Fibroblast of skin of abdomen (primary cell): ENCODE measurements around the gene MAGEA10. TPM values are rescaled to one million over a fixed set of nuclear protein-coding genes. Genes with fewer than 3 reads are reported as not detected.
"Not testable (repeated sequence)": the region's sequence is repeated elsewhere in the genome, so short reads cannot be mapped to it uniquely, and the experiment has no call there.

Experiments used
- DNase-seq: peaks from one replicate; pipeline ENCODE4 v3.0.0-alpha.2; 2013
- polyA plus RNA-seq, 2 experiments: library from polyadenylated mRNA; unstranded; fragments of 120-200 nt; gene quantifications; one replicate each; pipeline ENCODE4 v1.2.1, GENCODE V29; 2013; ENCODE audit not compliant: insufficient read length in 2 of 2

Gene MAGEA10
- not detected for polyA plus RNA-seq (2013, experiment 1 of 2; ENCODE audit: insufficient read length)
- polyA plus RNA-seq (2013, experiment 2 of 2; ENCODE audit: insufficient read length): not detected

DNA sequence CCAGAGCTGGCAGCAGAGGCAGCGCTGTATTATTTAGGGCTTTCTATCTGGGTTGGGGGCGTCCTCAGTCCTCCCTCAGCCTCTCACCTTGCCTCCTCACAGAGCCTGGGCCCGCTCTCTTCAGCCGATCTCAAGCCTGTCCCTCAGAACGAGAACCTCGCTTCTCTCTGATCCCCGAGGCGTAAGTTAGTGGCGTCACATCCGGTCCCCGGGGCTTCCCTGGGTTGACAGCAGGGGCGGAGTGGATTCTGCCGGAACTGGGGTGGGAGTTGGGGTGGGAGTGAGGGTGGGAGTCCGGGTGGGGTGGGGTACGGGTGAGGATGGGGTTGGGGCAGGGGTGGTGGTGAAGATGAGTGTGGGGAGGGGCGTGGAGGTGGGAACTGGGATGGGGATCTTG lies at the start of gene MAGEA10:
Gene MAGEA10 (minus strand): TSS at position 190 of the 397 bp plus-strand sequence. CDS start 2,957 bp downstream, outside the sequence.
- no peak for DNase-seq

GRCh38 chrX:152177497-152178269 lies 39.3 kb upstream of the MAGEA10 start:
- no peak for DNase-seq

GRCh38 chrX:152177052-152177451 lies 38.7 kb upstream of the MAGEA10 start:
- no peak for DNase-seq

- not testable (repeated sequence) for DNase-seq
Measured at GRCh38 chrX:152175892-152176291, 37.5 kb upstream of the MAGEA10 start.

DNA sequence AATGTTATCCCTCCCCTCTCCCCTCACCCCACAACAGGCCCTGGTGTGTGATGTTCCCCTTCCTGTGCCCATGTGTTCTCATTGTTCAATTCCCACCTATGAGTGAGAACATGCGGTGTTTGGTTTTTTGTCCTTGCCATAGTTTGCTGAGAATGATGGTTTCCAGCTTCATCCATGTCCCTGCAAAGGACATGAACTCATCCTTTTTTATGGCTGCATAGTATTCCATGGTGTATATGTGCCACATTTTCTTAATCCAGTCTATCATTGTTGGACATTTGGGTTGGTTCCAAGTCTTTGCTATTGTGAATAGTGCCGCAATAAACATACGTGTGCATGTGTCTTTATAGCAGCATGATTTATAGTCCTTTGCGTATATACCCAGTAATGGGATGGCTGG lies 35.5 kb upstream of the MAGEA10 start:
- not testable (repeated sequence) for DNase-seq

DNA sequence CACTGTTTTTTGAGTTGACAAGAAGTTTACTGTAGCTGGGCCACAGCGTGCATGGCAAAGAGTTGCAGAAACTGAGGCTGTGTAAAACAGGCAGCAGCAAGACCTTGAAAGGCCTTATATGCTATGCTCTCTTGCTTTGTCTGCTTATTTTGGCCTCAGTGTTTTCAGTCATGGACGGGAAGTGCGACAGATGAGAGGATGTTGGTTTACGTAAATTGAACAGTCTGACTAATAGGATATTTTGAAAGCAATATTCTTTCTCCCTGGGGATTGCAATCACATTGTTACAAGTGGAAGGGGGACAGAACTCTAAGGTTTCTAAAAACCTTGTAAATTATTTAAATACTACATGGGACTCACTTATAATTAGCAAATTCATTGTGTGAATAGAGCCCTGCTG lies 32.2 kb upstream of the MAGEA10 start:
- DNase-seq: no peak

- no peak for DNase-seq
Measured at GRCh38 chrX:152165033-152165743, 26.8 kb upstream of the MAGEA10 start.

GRCh38 chrX:152157042-152157441 lies 18.7 kb upstream of the MAGEA10 start:
- DNase-seq: no peak

DNA sequence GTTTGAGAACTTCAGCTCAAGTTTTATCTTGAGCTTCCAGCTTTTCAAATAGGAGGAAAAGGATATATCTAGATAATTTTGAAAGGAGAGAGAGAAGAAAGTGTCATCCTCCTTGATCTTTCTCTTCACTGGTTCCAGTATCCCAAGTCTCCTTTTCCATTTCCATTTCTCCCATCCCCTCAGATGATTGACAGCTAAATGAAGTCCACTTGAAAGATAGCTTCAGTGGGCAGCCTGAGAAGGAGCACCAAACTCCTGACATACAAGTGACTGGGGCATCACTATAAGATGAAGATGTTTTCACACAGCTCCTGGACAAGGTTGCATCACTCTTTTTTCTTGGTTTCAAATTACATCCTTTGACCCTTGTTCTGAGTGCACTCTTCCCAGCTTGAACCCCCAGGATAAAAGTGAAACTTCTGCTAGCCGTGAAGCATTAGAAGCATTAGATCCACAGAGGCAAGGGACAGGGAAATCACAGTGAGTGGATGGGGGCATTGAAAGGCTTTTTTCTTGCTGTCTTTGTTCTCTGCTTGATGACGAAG lies 17.5 kb upstream of the MAGEA10 start:
- DNase-seq: no peak

- no peak for DNase-seq
Measured at GRCh38 chrX:152154050-152154449, 15.7 kb upstream of the MAGEA10 start.

- DNase-seq: no peak
Measured at GRCh38 chrX:152151256-152151655, 12.9 kb upstream of the MAGEA10 start.

DNA sequence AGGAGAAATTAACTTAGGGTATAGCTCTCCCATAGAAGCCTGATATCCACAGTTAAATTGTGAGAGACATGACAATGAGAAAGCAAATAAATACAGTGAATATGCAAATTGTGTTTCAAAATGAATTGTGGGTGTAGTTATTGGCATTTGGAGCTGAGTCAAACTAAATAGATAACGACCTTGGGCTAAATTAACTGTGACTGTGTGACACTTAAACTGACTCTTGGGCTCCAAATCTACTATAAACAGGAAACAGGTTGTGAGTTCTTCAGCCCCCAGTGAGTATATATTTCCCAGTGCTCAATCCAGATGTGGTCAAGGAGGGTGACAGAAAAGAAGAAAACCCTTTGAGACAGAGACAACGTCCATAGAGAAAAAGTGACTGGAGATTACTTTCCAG lies 11.3 kb upstream of the MAGEA10 start:
- DNase-seq: no peak

DNA sequence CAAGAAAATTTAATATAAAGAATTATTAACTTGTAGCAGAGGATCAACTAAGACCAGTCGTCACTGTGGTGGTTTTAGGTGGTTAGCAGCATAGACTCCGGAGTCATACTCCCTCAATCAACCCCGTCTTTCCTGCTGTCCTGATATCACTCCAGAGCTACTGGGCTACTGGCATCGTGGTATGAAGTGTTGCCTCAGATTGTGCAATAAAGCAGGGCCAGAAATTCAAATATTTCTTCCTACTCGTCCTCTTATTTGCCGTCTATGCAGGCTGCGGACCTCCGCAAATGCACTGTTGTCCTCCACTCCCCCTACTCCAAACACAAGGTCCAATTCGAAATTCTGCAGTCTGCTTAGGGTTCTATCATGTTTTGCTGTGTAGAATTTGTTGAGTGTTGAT lies 1.2 kb upstream of the MAGEA10 start:
- no peak for DNase-seq

- DNase-seq: no peak
Measured at GRCh38 chrX:152137771-152138387, 498 bp downstream of the MAGEA10 start.

GRCh38 chrX:152136312-152136711 lies 2.1 kb downstream of the MAGEA10 start:
- no peak for DNase-seq

GRCh38 chrX:152131525-152131924 lies 6.9 kb downstream of the MAGEA10 start:
- no peak for DNase-seq

GRCh38 chrX:152129069-152129844 lies 9.1 kb downstream of the MAGEA10 start:
- DNase-seq: not testable (repeated sequence)

DNA sequence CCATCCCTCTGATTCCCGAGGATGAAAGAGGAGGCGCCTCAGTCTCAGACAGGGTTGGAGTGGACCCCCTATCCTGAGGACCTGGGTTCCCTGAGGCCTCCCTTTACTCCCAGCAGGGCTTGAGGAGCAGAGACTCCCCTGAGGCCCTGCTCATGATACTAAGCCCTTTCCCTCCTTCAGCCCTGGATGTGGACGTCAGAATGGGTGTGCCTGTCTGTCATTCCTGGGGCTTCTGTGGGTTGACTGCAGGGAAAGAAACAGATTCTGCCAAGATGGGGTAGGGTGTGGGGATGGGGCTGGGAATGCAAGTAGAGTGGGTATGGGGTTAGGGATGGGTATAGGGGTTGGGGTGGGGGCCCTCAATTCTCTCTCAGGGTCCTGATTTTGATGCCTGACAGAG lies 21.1 kb downstream of the MAGEA10 start:
- DNase-seq: no peak

GRCh38 chrX:152108527-152108926 lies 29.9 kb downstream of the MAGEA10 start:
- no peak for DNase-seq

DNA sequence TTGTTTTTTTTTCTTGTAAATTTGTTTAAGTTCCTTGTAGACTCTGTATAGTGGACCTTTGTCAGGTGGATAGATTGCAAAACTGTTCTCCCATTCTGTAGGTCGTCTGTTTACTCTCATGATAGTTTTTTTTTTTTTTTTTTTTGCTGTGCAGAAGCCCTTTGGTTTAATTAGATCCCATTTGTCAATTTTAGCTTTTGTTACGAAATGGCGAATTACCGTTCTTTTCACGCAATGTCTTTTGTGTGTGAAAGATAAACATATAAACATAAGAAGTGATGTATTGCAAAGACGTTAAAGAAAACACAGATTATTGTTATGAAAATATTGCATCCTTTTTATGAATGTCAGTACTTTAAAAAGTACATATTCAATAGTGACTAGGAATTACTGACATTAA lies 34.5 kb downstream of the MAGEA10 start:
- DNase-seq: no peak

DNA sequence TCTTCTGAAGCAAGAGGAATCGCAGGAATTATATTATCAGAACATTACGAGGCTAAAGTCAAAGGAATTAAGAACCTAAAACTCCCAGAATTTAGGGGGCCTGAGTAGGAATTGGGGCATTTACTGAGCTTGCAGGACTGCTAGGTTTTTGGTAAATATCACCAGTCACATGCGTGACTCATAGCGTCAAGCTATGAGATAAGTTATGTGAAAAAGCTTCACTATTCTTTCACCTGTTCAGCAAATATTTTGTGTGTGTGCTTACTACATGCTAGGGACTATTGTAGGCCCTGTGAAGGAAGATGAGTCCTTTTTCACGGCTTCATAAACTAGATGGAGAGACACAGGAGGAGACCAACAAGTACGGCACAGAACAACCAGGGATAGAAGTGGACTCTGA lies 52.2 kb downstream of the MAGEA10 start:
- no peak for DNase-seq
